ENCODE measurements around the gene RTKN. TPM values are rescaled to one million over a fixed set of nuclear protein-coding genes. Genes with fewer than 3 reads are reported as not detected.
A peak's percentile ranks its signal among the peaks of the same experiment; 100 is the strongest.

RTKN gene
- total and polyA plus RNA-seq, 9 of the 15 experiments (the other 6 are each of a cell fraction or from before 2014, with no cell fraction given): 0.14 to 6.9 (median 3.6) TPM

DNA sequence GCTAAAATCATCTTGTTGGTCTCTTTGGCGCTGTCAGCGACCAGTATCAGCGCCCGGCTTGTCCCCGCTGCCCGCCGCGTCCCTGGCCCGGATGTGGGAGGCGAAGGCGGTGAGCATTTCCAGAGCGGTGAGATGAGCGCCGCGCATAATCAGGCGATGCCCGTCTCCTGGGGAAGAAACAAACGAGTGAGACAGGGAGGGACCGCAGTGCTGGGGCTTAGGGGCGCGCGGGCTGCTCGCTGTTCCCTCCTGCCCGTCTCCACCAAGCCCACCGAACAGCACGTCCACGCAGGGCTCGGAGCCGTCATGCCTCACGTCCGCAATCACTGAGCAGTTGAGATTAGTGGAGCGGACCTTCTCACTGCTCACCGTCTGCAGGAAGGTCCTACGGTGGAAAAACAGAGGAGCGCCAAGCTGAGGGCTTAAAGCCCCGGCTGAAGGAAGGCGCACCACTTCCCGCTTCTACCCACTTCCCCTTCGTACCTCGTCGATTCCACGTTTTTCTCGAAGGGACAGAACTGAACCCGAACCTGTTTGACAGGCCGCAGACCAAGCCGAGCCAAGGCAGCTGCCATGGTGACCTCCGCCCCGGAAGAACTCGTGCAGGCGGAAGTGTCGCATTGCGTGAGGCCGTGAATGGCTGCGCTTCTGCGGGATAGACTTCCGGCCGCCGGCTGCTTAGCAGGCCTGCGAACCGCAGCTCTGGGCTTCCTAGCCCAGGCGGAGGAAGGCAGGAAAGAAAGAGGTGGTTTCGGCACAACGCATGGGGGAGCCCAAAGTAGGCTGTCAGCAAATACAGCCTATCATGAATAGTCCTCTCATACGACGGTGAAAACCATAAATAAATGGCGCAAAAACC lies 30.6 kb upstream of the RTKN start, which contains the start of gene MRPL53 (continued):
- TF ChIP-seq, protein P1, sequence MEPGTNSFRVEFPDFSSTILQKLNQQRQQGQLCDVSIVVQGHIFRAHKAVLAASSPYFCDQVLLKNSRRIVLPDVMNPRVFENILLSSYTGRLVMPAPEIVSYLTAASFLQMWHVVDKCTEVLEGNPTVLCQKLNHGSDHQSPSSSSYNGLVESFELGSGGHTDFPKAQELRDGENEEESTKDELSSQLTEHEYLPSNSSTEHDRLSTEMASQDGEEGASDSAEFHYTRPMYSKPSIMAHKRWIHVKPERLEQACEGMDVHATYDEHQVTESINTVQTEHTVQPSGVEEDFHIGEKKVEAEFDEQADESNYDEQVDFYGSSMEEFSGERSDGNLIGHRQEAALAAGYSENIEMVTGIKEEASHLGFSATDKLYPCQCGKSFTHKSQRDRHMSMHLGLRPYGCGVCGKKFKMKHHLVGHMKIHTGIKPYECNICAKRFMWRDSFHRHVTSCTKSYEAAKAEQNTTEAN (CRISPR knock-in tag; IDR thresholded peaks at IDR 0.05): no peak
- TF ChIP-seq PHB (CRISPR knock-in tag; IDR thresholded peaks at IDR 0.05): no peak
- TF ChIP-seq SNRNP70 (optimal IDR thresholded peaks at IDR 0.05; ENCODE audit: low read depth, low read length): no peak
- TF ChIP-seq MEF2D (tag; conservative IDR thresholded peaks at IDR 0.05; ENCODE audit: low read depth): peak; percentile 67; the same call in 1 of the 2 replicates
- no peak for TF ChIP-seq ZNF57 (CRISPR knock-in tag; IDR thresholded peaks at IDR 0.05)
- no peak for TF ChIP-seq NFE2 (IDR thresholded peaks at IDR 0.05; ENCODE audit: low read depth)
- peak; percentile 94 for TF ChIP-seq CREM (IDR thresholded peaks at IDR 0.05; ENCODE audit: low read depth)
- no peak for TF ChIP-seq RBM25 (IDR thresholded peaks at IDR 0.05; ENCODE audit: low read depth, low read length, severe bottlenecking)
- TF ChIP-seq SRSF9 (IDR thresholded peaks at IDR 0.05; ENCODE audit: borderline replicate concordance, low read depth, low read length): no peak
- no peak for TF ChIP-seq NFYB (IDR thresholded peaks at IDR 0.05; ENCODE audit: extremely low read depth, insufficient read length)
- no peak for TF ChIP-seq SP2 (IDR thresholded peaks at IDR 0.05; ENCODE audit: extremely low read depth, low read depth, low read length, poor library complexity, severe bottlenecking)
- TF ChIP-seq NFXL1 (CRISPR knock-in tag; IDR thresholded peaks at IDR 0.05): no peak
- TF ChIP-seq, protein P2, sequence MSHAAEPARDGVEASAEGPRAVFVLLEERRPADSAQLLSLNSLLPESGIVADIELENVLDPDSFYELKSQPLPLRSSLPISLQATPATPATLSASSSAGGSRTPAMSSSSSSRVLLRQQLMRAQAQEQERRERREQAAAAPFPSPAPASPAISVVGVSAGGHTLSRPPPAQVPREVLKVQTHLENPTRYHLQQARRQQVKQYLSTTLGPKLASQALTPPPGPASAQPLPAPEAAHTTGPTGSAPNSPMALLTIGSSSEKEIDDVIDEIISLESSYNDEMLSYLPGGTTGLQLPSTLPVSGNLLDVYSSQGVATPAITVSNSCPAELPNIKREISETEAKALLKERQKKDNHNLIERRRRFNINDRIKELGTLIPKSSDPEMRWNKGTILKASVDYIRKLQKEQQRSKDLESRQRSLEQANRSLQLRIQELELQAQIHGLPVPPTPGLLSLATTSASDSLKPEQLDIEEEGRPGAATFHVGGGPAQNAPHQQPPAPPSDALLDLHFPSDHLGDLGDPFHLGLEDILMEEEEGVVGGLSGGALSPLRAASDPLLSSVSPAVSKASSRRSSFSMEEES (CRISPR knock-in tag; IDR thresholded peaks at IDR 0.05): no peak
- 0 out of 2 replicates have a peak, but pooled peaks have one; percentile 30 for TF ChIP-seq MXI1 (IDR thresholded peaks at IDR 0.05; ENCODE audit: low read depth, low read length)
- TF ChIP-seq RAD51 (IDR thresholded peaks at IDR 0.05; ENCODE audit: borderline replicate concordance, low read depth): no peak; the same call in 1 of the 2 replicates
- no peak for TF ChIP-seq HOXB6 (CRISPR knock-in tag; IDR thresholded peaks at IDR 0.05; ENCODE audit: borderline replicate concordance)
- no peak for TF ChIP-seq IRF2 (CRISPR knock-in tag; IDR thresholded peaks at IDR 0.05)
- TF ChIP-seq ZNF77 (CRISPR knock-in tag; IDR thresholded peaks at IDR 0.05): 0 out of 2 replicates have a peak, but pooled peaks have one; percentile 22
- no peak for TF ChIP-seq CBFA2T3 (IDR thresholded peaks at IDR 0.05)
- peak; percentile 100 for TF ChIP-seq NR2C2 (CRISPR knock-in tag; IDR thresholded peaks at IDR 0.05)
- peak; percentile 100 for TF ChIP-seq NR2C2 (tag; IDR thresholded peaks at IDR 0.05)
- no peak for TF ChIP-seq HDAC3 (IDR thresholded peaks at IDR 0.05; ENCODE audit: borderline replicate concordance, partially characterized antibody)
- no peak for TF ChIP-seq LARP7 (IDR thresholded peaks at IDR 0.05)
- TF ChIP-seq PHF20 (IDR thresholded peaks at IDR 0.05; ENCODE audit: partially characterized antibody): peak; percentile 99
- TF ChIP-seq RFX1 (IDR thresholded peaks at IDR 0.05): peak; percentile 72
- TF ChIP-seq ZNF436 (CRISPR knock-in tag; IDR thresholded peaks at IDR 0.05): peak; percentile 52; the same call in 1 of the 2 replicates
- TF ChIP-seq ZNF184 (CRISPR knock-in tag; IDR thresholded peaks at IDR 0.05): no peak

Measured in K562 (cell line).